Measurements from ENCODE around the gene CDK4. TPM values are rescaled to one million over a fixed set of nuclear protein-coding genes. Genes with fewer than 3 reads are reported as not detected.
"Not testable (repeated sequence)": the region's sequence is repeated elsewhere in the genome, so short reads cannot be mapped to it uniquely, and the experiment has no call there.

CDK4 gene
- total RNA-seq, 1 donor: 9.2 TPM

GRCh38 chr12:57777367-57777766 lies 25.3 kb upstream of the CDK4 start:
- H3K27me3 ChIP-seq (ENCODE audit: insufficient read depth, low read length): no peaks in the 10 kb centered on the region
- H3K4me1 ChIP-seq (ENCODE audit: insufficient read depth, low read length): peaks cover 39% of the 10 kb centered on the region
- H3K4me3 ChIP-seq (ENCODE audit: low read length): no peak overlapping the region
- H3K9me3 ChIP-seq (ENCODE audit: low read depth, low read length): no peaks in the 10 kb centered on the region

GRCh38 chr12:57776247-57776587 lies 24.1 kb upstream of the CDK4 start:
- Histone ChIP-seq H3K27me3 (ENCODE audit: insufficient read depth, low read length) (no peaks in the 10 kb centered on the region), H3K9me3 (ENCODE audit: low read depth, low read length) (no peaks in the 10 kb centered on the region), H3K4me1 (ENCODE audit: insufficient read depth, low read length) (peaks cover 34% of the 10 kb centered on the region), H3K4me3 (ENCODE audit: low read length) (no peak overlapping the region)

GRCh38 chr12:57775563-57776246 lies 23.6 kb upstream of the CDK4 start:
- Histone ChIP-seq H3K27me3 (ENCODE audit: insufficient read depth, low read length) (no peaks in the 10 kb centered on the region), H3K4me1 (ENCODE audit: insufficient read depth, low read length) (peaks cover 34% of the 10 kb centered on the region), H3K4me3 (ENCODE audit: low read length) (no peak overlapping the region)

GRCh38 chr12:57775044-57775443 lies 22.9 kb upstream of the CDK4 start:
- Histone ChIP-seq H3K9me3 (ENCODE audit: low read depth, low read length) (no peaks in the 10 kb centered on the region), H3K4me3 (ENCODE audit: low read length) (no peak overlapping the region), H3K4me1 (ENCODE audit: insufficient read depth, low read length) (peaks cover 29% of the 10 kb centered on the region), H3K27me3 (ENCODE audit: insufficient read depth, low read length) (no peaks in the 10 kb centered on the region)

More at GRCh38 chr12:57775563-57776246, 23.6 kb upstream of the CDK4 start:
- no peaks in the 10 kb centered on the region for H3K9me3 ChIP-seq (ENCODE audit: low read depth, low read length)

- H3K27me3 ChIP-seq (ENCODE audit: insufficient read depth, low read length); H3K4me3 ChIP-seq (ENCODE audit: low read length); H3K9me3 ChIP-seq (ENCODE audit: low read depth, low read length): not testable (repeated sequence)
- peaks cover 29% of the 10 kb centered on the region for H3K4me1 ChIP-seq (ENCODE audit: insufficient read depth, low read length)
Measured at GRCh38 chr12:57774634-57775033, 22.5 kb upstream of the CDK4 start.

GRCh38 chr12:57772429-57773322 lies 20.6 kb upstream of the CDK4 start, which contains the start of gene EEF1AKMT3:
Gene EEF1AKMT3 (plus strand): TSS chr12:57772614. CDS start chr12:57772725, 111 bp downstream.
- Histone ChIP-seq H3K9me3 (ENCODE audit: low read depth, low read length) (no peaks in the 10 kb centered on the region), H3K4me1 (ENCODE audit: insufficient read depth, low read length) (peaks cover 29% of the 10 kb centered on the region), H3K4me3 (ENCODE audit: low read length) (peak within 1 kb of the TSS; percentile 74), H3K27me3 (ENCODE audit: insufficient read depth, low read length) (peaks cover under 1% of the 10 kb centered on the region)

- peaks cover 30% of the 10 kb centered on the region for H3K4me1 ChIP-seq (ENCODE audit: insufficient read depth, low read length)
- peaks cover 8% of the 10 kb centered on the region for H3K27me3 ChIP-seq (ENCODE audit: insufficient read depth, low read length)
- peak within 1 kb of the TSS; percentile 74 for H3K4me3 ChIP-seq (ENCODE audit: low read length)
- H3K9me3 ChIP-seq (ENCODE audit: low read depth, low read length): no peaks in the 10 kb centered on the region
Measured at GRCh38 chr12:57771873-57772428, 19.8 kb upstream of the CDK4 start, which contains the start of gene METTL1. Gene METTL1 (minus strand): TSS chr12:57772105. CDS start chr12:57772083, 22 bp downstream.

GRCh38 chr12:57771236-57771872 lies 19.2 kb upstream of the CDK4 start:
- no peaks in the 10 kb centered on the region for H3K9me3 ChIP-seq (ENCODE audit: low read depth, low read length)
- H3K4me1 ChIP-seq (ENCODE audit: insufficient read depth, low read length): peaks cover 36% of the 10 kb centered on the region
- H3K4me3 ChIP-seq (ENCODE audit: low read length): peak overlapping the region; percentile 74
- peaks cover 14% of the 10 kb centered on the region for H3K27me3 ChIP-seq (ENCODE audit: insufficient read depth, low read length)

GRCh38 chr12:57770734-57771133 lies 18.6 kb upstream of the CDK4 start:
- no peaks in the 10 kb centered on the region for H3K9me3 ChIP-seq (ENCODE audit: low read depth, low read length)
- peaks cover 20% of the 10 kb centered on the region for H3K27me3 ChIP-seq (ENCODE audit: insufficient read depth, low read length)
- no peak overlapping the region for H3K4me3 ChIP-seq (ENCODE audit: low read length)
- peaks cover 40% of the 10 kb centered on the region for H3K4me1 ChIP-seq (ENCODE audit: insufficient read depth, low read length)

GRCh38 chr12:57769594-57769993 lies 17.5 kb upstream of the CDK4 start:
- no peak overlapping the region for H3K4me3 ChIP-seq (ENCODE audit: low read length)
- peaks cover 31% of the 10 kb centered on the region for H3K27me3 ChIP-seq (ENCODE audit: insufficient read depth, low read length)
- H3K4me1 ChIP-seq (ENCODE audit: insufficient read depth, low read length): peaks cover 48% of the 10 kb centered on the region
- H3K9me3 ChIP-seq (ENCODE audit: low read depth, low read length): no peaks in the 10 kb centered on the region

- peaks cover 39% of the 10 kb centered on the region for H3K27me3 ChIP-seq (ENCODE audit: insufficient read depth, low read length)
Measured at GRCh38 chr12:57767876-57768275, 15.8 kb upstream of the CDK4 start.

GRCh38 chr12:57767305-57767698 lies 15.2 kb upstream of the CDK4 start:
- H3K9me3 ChIP-seq (ENCODE audit: low read depth, low read length): no peaks in the 10 kb centered on the region
- H3K27me3 ChIP-seq (ENCODE audit: insufficient read depth, low read length): peaks cover 39% of the 10 kb centered on the region
- H3K4me3 ChIP-seq (ENCODE audit: low read length): no peak overlapping the region
- peaks cover 42% of the 10 kb centered on the region for H3K4me1 ChIP-seq (ENCODE audit: insufficient read depth, low read length)

More at GRCh38 chr12:57767876-57768275, 15.8 kb upstream of the CDK4 start:
- no peak overlapping the region for H3K4me3 ChIP-seq (ENCODE audit: low read length)
- no peaks in the 10 kb centered on the region for H3K9me3 ChIP-seq (ENCODE audit: low read depth, low read length)
- H3K4me1 ChIP-seq (ENCODE audit: insufficient read depth, low read length): peaks cover 47% of the 10 kb centered on the region

GRCh38 chr12:57766464-57767304 lies 14.6 kb upstream of the CDK4 start, which contains the start of gene CYP27B1:
Gene CYP27B1 (minus strand): TSS chr12:57767078. CDS start chr12:57767041, 37 bp downstream.
- H3K4me1 ChIP-seq (ENCODE audit: insufficient read depth, low read length): peaks cover 40% of the 10 kb centered on the region
- H3K9me3 ChIP-seq (ENCODE audit: low read depth, low read length): no peaks in the 10 kb centered on the region
- no peak within 1 kb of the TSS for H3K4me3 ChIP-seq (ENCODE audit: low read length)
- H3K27me3 ChIP-seq (ENCODE audit: insufficient read depth, low read length): peaks cover 39% of the 10 kb centered on the region
